ENCODE results near the gene MKNK2. TPM values are rescaled to one million over a fixed set of nuclear protein-coding genes. Genes with fewer than 3 reads are reported as not detected.

Gene MKNK2
- total RNA-seq, 1 donor = 123 TPM

GRCh38 chr19:2033825-2034159 is 17.3 kb downstream of the MKNK2 start:
- DNase-seq (ENCODE audit: low read depth in 2 of 3, low spot score in 2 of 3) = no peak

GRCh38 chr19:2033115-2033824 is 17.8 kb downstream of the MKNK2 start:
- no peak for DNase-seq (ENCODE audit: low read depth in 2 of 3, low spot score in 2 of 3)

- DNase-seq (ENCODE audit: low read depth in 2 of 3, low spot score in 2 of 3) = peak in 2 of 3 donors; percentile 70 to 71
Measured at GRCh38 chr19:2032296-2032941, 18.6 kb downstream of the MKNK2 start.

GRCh38 chr19:2027361-2027760 is 23.7 kb downstream of the MKNK2 start:
- peak in 1 of 3 donors; percentile 45 for DNase-seq (ENCODE audit: low read depth in 2 of 3, low spot score in 2 of 3)

- no peak for DNase-seq (ENCODE audit: low read depth in 2 of 3, low spot score in 2 of 3)
Measured at GRCh38 chr19:2026770-2027169, 24.3 kb downstream of the MKNK2 start.

- DNase-seq (ENCODE audit: low read depth in 2 of 3, low spot score in 2 of 3) = no peak
Measured at GRCh38 chr19:2022289-2022688, 28.8 kb downstream of the MKNK2 start.

- DNase-seq (ENCODE audit: low read depth in 2 of 3, low spot score in 2 of 3) = no peak
Measured at GRCh38 chr19:2021453-2022140, 29.4 kb downstream of the MKNK2 start.

GRCh38 chr19:2018752-2019151 is 32.3 kb downstream of the MKNK2 start:
- no peak for DNase-seq (ENCODE audit: low read depth in 2 of 3, low spot score in 2 of 3)

GRCh38 chr19:2016041-2016807 is 34.8 kb downstream of the MKNK2 start:
- peak in 2 of 3 donors; percentile 83 to 88 for DNase-seq (ENCODE audit: low read depth in 2 of 3, low spot score in 2 of 3)

- peak in 2 of 3 donors; percentile 72 to 75 for DNase-seq (ENCODE audit: low read depth in 2 of 3, low spot score in 2 of 3)
Measured at GRCh38 chr19:2015608-2015950, 35.5 kb downstream of the MKNK2 start, which contains the start of gene BTBD2. TSS of gene BTBD2 (minus strand) at chr19:2015714. CDS start at chr19:2015703, 11 bp downstream.

- peak in 2 of 3 donors; percentile 39 to 42 for DNase-seq (ENCODE audit: low read depth in 2 of 3, low spot score in 2 of 3)
Measured at GRCh38 chr19:2014731-2015607, 36.1 kb downstream of the MKNK2 start.

GRCh38 chr19:2014131-2014571 is 36.9 kb downstream of the MKNK2 start:
- DNase-seq (ENCODE audit: low read depth in 2 of 3, low spot score in 2 of 3) = no peak

- no peak for DNase-seq (ENCODE audit: low read depth in 2 of 3, low spot score in 2 of 3)
Measured at GRCh38 chr19:2013683-2013961, 37.4 kb downstream of the MKNK2 start.

GRCh38 chr19:2012941-2013682 is 37.9 kb downstream of the MKNK2 start:
- DNase-seq (ENCODE audit: low read depth in 2 of 3, low spot score in 2 of 3) = no peak

GRCh38 chr19:2011169-2011568 is 39.9 kb downstream of the MKNK2 start:
- no peak for DNase-seq (ENCODE audit: low read depth in 2 of 3, low spot score in 2 of 3)

- DNase-seq (ENCODE audit: low read depth in 2 of 3, low spot score in 2 of 3) = no peak
Measured at GRCh38 chr19:2010135-2010668, 40.8 kb downstream of the MKNK2 start.

- DNase-seq (ENCODE audit: low read depth in 2 of 3, low spot score in 2 of 3) = no peak
Measured at GRCh38 chr19:2003874-2004273, 47.2 kb downstream of the MKNK2 start.

GRCh38 chr19:1999856-2000515 is 51.1 kb downstream of the MKNK2 start:
- DNase-seq (ENCODE audit: low read depth in 2 of 3, low spot score in 2 of 3) = no peak

Data from hematopoietic multipotent progenitor cell (in vitro differentiated cells).